Colonic mucosa (tissue), 4 donors: ENCODE results near the gene ZRANB3. TPM values are rescaled to one million over a fixed set of nuclear protein-coding genes. Genes with fewer than 3 reads are reported as not detected.

ENCODE experiments used
- DNase-seq: peaks from one replicate; pipeline ENCODE4 v3.0.0-alpha.2; 2020
- H3K27ac ChIP-seq: fragments of 200-600 bp; one replicate; pipeline ENCODE4 v1.8.0; 2021
- H3K27me3 ChIP-seq: fragments of 200-600 bp; one replicate; pipeline ENCODE4 v1.8.0; 2021
- H3K36me3 ChIP-seq: fragments of 200-600 bp; one replicate; pipeline ENCODE4 v1.8.0; 2021
- H3K4me1 ChIP-seq: fragments of 200-600 bp; one replicate; pipeline ENCODE4 v1.8.0; 2021; ENCODE audit warnings: mild to moderate bottlenecking
- H3K4me3 ChIP-seq: fragments of 200-600 bp; one replicate; pipeline ENCODE4 v1.8.0; 2021
- H3K9ac ChIP-seq, 2 donors: one replicate each; pipeline ENCODE4 v1.7.0; 2013; ENCODE audit warnings: control low read depth in 2 of 2, low read depth in 2 of 2, low read length in 2 of 2
- H3K9me3 ChIP-seq: fragments of 200-600 bp; one replicate; pipeline ENCODE4 v1.8.0; 2021
- intact Hi-C: fragments of 100-400 bp; cut with DNase I; formaldehyde crosslinking; loops from one replicate; pipeline ENCODE4 v1.14.1; 2022
- total RNA-seq, 2 donors: library from RNA; stranded (reverse); fragmentation: NEBNext Ultra II Directional in 1 of 2; extraction: Animal tissue kit (Norgen Biotek cat#: 25700) in 1 of 2; gene quantifications; one replicate each; pipeline ENCODE4 v1.2.1, GENCODE V29; 2021
- TF ChIP-seq, protein P1 (sequence below): fragments of 200-600 bp; IDR thresholded peaks from one replicate; pipeline ENCODE4 v1.8.0; 2022; ENCODE audit warnings: antibody characterized with exemption, mild to moderate bottlenecking
- donor health status: healthy.
- donor health status: DM: no; HTN: no; CAD: no.
- donor health status: DM: no; HTN: no; CAD: no.

The ZRANB3 gene
- total RNA-seq, 2 donors from 2014 or later: 2.5 to 7.8 TPM

DNA sequence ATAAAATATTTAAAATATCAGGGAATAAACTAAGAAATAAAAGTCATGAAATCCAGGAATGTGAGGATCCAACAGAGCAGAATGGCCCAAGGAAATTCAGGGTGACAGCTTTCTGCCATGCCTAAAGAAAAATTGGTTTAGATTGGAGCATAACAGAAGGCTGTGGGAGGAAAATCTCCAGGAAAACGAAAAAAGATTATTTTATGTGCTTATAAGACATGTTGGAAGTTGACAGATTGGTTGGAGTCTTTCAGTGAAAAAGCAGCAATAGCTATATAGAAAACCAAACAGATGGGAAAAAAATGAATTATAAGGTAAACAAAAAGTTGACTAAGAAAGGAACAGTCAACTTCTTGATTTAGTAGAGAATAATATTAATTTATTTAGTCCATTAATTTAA, 203.9 kb downstream of the ZRANB3 start:
- TF ChIP-seq, protein P1, sequence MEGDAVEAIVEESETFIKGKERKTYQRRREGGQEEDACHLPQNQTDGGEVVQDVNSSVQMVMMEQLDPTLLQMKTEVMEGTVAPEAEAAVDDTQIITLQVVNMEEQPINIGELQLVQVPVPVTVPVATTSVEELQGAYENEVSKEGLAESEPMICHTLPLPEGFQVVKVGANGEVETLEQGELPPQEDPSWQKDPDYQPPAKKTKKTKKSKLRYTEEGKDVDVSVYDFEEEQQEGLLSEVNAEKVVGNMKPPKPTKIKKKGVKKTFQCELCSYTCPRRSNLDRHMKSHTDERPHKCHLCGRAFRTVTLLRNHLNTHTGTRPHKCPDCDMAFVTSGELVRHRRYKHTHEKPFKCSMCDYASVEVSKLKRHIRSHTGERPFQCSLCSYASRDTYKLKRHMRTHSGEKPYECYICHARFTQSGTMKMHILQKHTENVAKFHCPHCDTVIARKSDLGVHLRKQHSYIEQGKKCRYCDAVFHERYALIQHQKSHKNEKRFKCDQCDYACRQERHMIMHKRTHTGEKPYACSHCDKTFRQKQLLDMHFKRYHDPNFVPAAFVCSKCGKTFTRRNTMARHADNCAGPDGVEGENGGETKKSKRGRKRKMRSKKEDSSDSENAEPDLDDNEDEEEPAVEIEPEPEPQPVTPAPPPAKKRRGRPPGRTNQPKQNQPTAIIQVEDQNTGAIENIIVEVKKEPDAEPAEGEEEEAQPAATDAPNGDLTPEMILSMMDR: no peak
- Histone ChIP-seq H3K4me3 (no peak overlapping the region), H3K36me3 (no peaks in the 10 kb centered on the region), H3K4me1 (no peaks in the 10 kb centered on the region), H3K27ac (no peak overlapping the region), H3K9ac (no peak overlapping the region), H3K9me3 (no peaks in the 10 kb centered on the region), H3K27me3 (no peaks in the 10 kb centered on the region)
- DNase-seq: no peak
- intact Hi-C loops: no loop called here

DNA sequence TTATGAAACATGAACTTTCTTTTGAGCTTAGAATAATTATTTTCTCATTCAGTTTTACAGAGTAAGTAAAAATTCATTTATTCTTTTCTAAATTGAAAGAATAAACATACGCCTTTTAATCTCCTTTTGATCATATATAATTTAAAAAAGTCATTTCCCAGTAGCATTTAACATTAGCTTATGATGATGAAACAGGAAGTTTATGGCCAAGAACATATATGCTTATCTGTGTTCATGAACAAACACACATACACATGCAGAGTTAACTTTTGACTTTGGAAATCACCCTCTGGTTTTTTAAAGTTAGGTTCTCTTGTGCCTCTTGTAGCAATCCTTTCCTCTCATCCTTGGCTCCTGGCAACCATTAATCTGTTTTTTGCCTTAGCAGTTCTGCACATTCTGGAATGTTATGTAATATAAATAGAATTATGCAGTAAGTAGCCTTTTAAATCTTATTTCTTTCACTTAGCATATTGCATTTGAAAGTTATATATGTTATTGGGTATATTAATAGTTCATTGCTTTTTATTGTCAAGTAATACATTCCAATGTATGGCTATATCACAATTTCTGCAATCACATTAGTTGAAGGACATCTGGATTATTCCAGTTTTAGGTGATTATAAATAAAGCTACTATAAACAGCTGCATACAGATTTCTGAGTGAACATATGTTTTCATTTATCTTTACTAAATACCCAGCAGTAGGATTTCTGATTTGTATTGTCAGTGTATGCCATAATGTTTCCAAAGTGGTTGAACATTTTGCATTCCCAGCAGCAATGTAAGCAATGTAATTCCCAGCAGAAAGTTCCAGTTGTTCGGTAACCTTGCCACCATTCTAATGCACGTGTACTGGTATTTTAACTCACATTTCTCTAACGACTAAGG, 210.3 kb downstream of the ZRANB3 start:
- no peak for DNase-seq
- no peaks in the 10 kb centered on the region for H3K36me3 ChIP-seq
- intact Hi-C loops: no loop called here
- H3K4me1 ChIP-seq: no peaks in the 10 kb centered on the region
- no peak overlapping the region for H3K4me3 ChIP-seq
- H3K27me3 ChIP-seq: no peaks in the 10 kb centered on the region
- no peak overlapping the region for H3K9ac ChIP-seq
- TF ChIP-seq, protein P1: no peak
- H3K27ac ChIP-seq: no peak overlapping the region
- H3K9me3 ChIP-seq: no peaks in the 10 kb centered on the region

DNA sequence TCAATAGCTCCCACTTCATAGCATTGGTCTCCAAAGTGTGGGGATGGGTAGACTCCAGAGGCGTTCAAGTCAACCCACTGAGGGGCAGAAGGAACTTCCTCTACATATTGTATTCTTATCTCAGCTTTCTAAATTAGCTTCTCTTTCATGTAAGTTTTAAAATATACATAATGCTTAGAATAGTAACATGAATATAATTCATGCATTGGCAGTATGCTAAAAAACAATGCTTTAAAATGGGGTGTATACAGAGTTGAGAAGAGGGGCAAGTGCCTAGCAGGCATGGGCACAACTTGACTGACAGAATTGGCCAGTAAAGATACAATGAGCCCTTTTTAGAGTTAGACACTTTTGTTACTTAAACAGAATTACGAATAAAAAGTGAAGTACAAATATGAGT, 212.2 kb downstream of the ZRANB3 start:
- H3K9ac ChIP-seq: no peak overlapping the region

DNA sequence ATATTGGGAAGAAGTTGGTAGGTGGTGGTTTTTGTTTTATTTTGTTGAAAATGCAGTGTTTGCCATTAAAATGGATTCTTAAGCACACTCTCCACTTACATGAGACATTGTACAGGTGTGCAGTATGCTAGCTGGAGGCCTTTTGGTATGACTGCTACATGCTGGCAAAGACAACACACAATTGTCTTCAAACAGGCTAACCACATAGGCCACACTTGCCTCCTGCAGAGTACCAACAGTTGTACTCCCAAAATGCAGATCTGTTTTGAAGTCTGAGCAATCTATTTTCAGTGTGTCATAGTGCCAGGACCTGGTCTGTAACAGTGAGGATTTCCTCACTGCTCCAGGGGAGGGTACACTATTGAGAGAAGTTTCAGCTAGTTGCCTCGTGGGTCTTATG, 213.6 kb downstream of the ZRANB3 start:
- H3K4me1 ChIP-seq: no peaks in the 10 kb centered on the region
- DNase-seq: no peak
- H3K4me3 ChIP-seq: no peak overlapping the region
- no peaks in the 10 kb centered on the region for H3K27me3 ChIP-seq
- intact Hi-C loops: no loop called here
- TF ChIP-seq, protein P1: no peak
- H3K9ac ChIP-seq: no peak overlapping the region
- no peaks in the 10 kb centered on the region for H3K36me3 ChIP-seq
- H3K27ac ChIP-seq: no peak overlapping the region
- no peaks in the 10 kb centered on the region for H3K9me3 ChIP-seq

More for the DNA sequence above, 212.2 kb downstream of the ZRANB3 start:
- Histone ChIP-seq H3K27ac (no peak overlapping the region), H3K4me1 (no peaks in the 10 kb centered on the region), H3K27me3 (no peaks in the 10 kb centered on the region), H3K4me3 (no peak overlapping the region), H3K9me3 (no peaks in the 10 kb centered on the region), H3K36me3 (no peaks in the 10 kb centered on the region)
- no peak for DNase-seq
- intact Hi-C loops: no loop called here
- TF ChIP-seq, protein P1: no peak

DNA sequence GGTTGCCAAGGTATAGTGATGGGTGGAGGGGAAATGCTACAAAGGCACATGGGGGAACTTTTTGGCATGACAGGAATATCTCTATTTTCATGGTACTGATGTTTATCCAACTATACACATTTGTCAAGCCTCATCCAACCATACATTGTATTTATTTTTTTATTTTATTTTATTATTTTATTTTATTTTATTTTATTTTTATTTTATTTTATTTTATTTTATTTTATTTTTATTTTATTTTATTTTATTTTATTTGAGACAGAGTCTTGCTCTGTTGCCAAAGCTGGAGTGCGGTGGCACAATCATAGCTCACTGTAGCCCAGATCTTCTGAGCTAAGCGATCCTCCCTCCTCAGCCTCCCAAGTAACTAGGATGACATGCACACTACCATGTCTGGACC, 219.1 kb downstream of the ZRANB3 start:
- Histone ChIP-seq H3K27ac (no peak overlapping the region), H3K4me3 (no peak overlapping the region), H3K27me3 (no peaks in the 10 kb centered on the region), H3K9ac (no peak overlapping the region), H3K9me3 (no peaks in the 10 kb centered on the region), H3K4me1 (no peaks in the 10 kb centered on the region), H3K36me3 (no peaks in the 10 kb centered on the region)
- intact Hi-C loops: no loop called here
- TF ChIP-seq, protein P1: no peak
- DNase-seq: no peak
